NCI-H526 treated with DMSO at 0.1 percent for 48 hours (cell line): ENCODE measurements around the gene CTNNBL1.

ENCODE experiments used
- DNase-seq: peaks from one replicate; lab custom pipeline; 2025; lab: John Stamatoyannopoulos, UW

CTNNBL1 gene

DNA sequence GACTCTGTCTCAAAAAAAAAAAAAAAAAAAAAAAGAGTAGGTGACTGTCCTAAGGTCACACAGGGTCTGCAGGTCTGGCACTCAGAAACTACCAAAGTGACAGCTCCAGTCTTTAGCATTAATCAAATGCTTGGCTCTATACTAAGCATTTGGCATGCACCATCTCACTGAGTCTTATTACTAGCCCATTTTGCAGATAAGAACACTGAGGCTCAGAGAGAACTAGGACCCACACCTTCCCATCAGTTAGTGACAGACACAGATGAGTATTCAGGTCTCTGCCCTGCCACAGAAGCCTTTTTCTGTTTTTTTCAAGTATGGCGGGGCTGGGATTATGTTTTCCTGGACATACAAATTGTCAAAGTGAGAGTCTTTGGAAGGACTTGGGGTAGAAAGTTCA is 186.0 kb downstream of the CTNNBL1 start:
- DNase-seq = no peak

DNA sequence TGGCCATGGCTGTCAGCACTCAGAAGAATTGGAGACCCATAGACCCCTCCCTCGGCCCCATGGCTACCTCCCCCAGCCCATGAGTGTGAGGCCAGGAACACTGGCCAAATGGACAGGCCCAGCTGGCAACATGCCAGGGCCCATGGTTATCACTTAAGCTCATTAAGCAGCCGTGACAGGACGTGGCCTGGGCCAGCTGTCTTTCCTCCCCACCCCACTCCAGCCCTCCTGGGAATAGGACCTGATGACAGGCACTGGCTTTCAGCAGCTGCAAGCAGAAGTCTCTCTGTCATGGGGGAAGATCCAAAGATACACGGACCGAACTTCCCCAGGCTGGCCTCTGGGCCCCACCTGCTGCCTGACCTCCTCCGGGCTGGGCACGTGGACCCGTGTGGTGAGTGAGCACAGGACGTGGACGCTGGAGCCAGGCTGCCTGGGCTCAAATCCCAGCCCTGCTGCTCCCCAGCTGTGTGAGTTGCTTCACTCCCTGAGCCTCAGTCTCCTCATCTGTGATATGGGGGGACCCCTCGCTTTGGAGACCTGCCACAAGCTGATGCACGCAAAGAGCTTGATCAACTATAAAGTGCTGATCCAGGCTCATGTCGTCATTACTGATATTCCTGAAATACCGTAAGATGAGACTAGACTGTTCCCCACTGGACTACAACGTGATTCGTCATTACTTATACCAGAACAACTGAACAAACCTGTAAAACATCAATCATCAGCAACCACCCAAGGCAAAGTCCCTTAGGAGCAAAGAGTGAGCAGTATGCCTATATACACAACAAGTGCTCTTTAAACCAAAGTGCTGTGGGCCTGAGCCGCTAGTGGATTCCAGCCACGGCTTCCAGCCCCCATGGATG is 187.1 kb downstream of the CTNNBL1 start:
- DNase-seq = no peak

DNA sequence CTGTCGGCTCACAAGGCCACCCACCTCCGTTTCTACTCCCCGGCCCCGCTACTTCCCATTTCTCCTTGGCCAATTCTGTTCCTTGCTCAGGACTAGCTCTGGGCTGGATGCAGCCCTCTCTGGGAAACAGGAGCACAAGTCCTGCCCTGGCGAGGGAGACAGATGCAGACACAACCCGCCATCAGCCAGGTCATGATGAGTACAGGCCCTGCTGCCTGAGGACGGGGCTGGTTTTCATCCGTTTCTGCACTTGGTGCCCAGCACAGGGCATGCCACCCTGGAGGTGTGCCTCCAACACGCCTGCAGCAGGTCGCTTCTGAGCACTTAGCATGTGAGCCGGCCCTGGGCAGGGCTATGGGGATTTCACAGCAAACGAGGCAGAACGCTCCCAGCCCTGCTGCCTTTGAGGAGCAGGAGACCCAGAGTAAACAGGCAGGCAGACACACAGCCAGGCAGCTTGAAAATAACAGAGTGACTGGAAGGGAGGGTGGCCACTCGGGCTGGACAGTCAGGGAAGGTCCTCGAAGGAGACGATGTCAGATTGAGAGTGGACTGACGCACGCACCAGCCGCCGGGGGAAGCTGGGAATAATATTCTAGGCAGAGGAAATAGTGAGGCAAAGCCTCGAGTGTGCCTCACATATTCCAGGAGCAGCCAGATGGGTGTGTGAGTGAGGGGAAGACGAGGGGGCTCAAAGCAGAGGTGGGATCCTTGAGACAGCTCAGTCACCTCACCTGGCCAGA is 187.9 kb downstream of the CTNNBL1 start:
- no peak for DNase-seq

DNA sequence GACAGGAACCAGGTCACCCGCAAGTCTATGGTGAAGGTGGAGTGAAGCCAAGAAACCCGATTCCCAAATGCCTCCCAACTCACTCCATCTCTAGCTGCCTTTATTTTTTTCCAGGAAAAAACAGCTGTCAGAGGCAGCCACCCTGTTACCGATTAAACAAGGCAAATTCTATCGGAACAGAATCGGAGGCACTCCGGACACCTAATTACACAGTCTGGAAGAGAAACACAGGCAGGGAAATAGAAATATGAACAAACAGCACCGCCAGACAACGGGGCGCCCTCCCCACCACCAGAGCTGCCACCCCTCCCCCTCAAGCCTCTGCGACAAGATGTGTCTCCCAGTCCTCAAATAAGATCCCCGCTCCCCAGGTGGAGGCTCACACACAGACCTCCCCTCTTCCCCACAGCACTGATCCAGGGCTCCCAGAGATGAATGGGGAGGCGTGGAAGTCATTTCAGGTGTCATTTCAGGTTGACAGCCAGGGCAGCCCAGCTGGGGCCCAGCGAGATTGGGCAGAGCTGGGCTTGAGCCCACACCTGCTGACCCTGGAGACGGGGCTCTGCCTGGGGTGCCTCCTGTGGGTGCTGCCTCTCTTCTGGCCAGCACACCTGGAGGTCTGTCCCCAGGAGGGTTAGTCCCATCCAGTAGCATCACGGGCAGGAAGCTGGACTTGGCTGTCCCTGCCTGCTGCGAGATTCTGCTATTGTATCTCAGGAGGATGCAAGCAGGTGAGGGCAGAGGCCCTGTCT is 189.3 kb downstream of the CTNNBL1 start:
- DNase-seq = no peak

DNA sequence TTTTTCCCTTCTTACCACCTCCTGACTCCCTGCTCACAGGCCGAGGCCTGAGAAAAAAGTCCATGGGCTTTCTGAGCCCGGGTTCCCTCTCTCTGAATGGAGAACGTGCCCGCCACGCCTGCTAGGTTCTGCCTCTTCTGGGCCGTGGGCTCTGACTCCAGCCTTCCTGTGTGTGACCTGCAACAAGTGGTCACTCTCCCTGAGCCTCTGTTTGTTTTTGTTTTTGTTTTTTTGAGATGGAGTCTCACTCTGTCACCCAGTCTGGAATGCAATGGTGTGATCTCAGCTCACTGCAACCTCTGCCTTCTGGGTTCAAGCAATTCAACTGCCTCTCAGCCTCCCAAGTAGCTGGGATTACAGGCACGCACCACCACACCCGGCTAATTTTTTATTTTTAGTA is 191.2 kb downstream of the CTNNBL1 start:
- no peak for DNase-seq

GRCh38 chr20:37885593-37886503 is 192.0 kb downstream of the CTNNBL1 start:
- no peak for DNase-seq

- no peak for DNase-seq
These were observed 193.0 kb downstream of the CTNNBL1 start for GRCh38 chr20:37886851-37887297.

GRCh38 chr20:37888641-37889040 is 194.8 kb downstream of the CTNNBL1 start:
- DNase-seq = no peak

GRCh38 chr20:37890108-37890507 is 196.3 kb downstream of the CTNNBL1 start:
- DNase-seq = no peak

DNA sequence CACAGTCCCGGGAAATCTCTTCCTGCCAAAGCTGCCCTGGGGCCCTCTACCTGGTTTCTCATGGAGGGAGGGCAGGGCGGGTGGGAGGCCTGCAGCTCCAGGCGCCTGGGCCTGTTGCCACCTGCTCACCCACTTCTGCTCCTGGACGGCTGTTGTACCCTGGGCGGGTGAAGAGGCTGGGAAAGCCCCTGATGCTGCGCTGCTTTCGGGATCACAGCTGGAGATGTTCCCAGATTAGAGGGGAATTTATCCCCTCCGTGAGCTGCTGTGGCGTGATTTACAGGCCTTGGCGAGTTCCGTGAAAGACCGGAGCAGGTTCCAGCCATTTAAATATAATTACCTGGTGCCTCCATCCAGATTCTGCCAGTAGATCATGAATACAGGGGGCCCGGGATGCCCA is 196.8 kb downstream of the CTNNBL1 start:
- DNase-seq = no peak

DNA sequence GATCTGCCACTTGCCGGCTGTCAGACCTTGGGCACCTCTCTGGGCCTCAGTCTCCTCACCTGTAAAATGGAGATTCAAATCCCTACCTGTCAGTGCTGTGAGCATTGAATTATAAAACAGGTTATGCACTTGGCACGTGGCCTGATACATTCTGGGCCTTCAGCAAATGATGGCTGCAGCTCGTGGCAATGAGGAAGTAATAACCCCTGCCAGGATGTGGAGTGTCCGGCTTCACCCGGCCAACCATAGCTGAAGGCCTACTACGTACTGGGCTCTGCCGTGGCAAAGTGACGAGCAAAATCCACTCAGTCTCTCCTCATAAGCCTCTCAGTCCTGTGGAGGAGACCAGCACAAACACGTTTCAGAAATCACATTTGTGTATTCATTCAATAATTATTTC is 198.2 kb downstream of the CTNNBL1 start:
- DNase-seq = no peak

- DNase-seq = no peak
These were observed 199.9 kb downstream of the CTNNBL1 start for GRCh38 chr20:37893566-37894241.

- no peak for DNase-seq
These were observed 200.6 kb downstream of the CTNNBL1 start for GRCh38 chr20:37894454-37894853.

GRCh38 chr20:37895166-37895565 is 201.3 kb downstream of the CTNNBL1 start:
- no peak for DNase-seq

GRCh38 chr20:37896932-37897548 is 203.2 kb downstream of the CTNNBL1 start:
- DNase-seq = no peak

- DNase-seq = no peak
These were observed 204.6 kb downstream of the CTNNBL1 start for GRCh38 chr20:37898233-37899104.

- no peak for DNase-seq
These were observed 205.5 kb downstream of the CTNNBL1 start for GRCh38 chr20:37899105-37900045.

DNA sequence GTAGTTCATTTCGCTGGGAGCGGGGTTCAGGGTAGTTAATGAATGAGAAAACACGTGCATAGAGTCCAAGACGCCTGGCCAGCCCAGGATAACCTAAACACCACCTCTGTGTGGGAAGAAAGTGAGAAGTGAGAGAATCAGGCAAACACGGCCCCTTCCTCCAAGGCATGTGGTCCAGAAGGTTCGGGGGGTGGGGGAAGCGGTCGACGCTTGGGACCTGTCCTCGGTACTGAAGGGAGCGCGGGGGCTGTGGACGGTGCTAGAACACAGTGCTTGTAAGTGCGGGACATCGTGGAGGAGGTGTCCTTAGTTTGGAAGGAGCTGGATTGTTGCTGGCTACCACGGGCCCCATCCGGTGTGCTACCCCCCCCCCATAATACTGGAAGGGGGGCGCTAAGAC is 207.4 kb downstream of the CTNNBL1 start:
- DNase-seq = no peak
